Brain pericyte (primary cell): ENCODE data around the gene MEOX2.

Experiments used
- DNase-seq: peaks from one replicate; pipeline ENCODE4 v3.0.0-alpha.2; 2012; ENCODE audit warnings: low read depth, low spot score

MEOX2 gene

DNA sequence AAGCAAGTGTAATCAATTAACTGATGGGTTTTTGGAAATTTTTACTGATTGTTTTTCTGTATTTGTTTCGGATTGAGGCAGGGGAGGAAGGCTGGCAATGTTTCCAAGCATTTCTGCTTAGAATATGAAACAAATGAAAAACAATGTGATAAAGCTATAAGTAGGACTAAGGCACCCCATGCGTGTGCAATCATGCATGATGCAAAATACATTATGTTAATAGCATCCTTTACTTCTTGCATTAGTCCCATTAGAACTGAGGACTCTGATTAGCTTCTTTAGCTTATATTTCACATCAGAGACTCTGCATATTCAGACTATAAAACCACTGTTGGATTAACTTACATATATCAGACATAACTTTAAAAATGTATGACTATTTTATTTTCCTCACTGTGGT lies 76.0 kb downstream of the MEOX2 start:
- no peak for DNase-seq

DNA sequence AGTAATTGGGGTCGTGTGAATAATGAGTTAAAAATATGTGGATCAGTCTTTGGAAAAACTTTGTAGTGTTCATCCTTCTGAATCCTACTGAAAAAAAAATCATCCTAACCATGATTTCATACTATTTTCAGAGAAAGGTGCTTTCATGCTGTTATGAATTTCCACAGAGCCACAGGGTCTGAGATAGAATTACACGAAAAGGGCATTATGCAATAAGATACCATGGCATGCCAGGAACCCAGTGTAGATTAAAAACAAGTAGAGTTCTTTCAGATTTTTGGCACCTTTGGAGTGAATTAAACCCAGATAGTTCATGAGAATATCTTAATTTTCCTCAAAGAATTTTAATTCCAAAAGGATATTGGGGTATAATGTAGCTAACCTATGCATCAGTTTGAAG lies 77.2 kb downstream of the MEOX2 start:
- no peak for DNase-seq

- no peak for DNase-seq
Observed at GRCh38 chr7:15607529-15608210, 78.8 kb downstream of the MEOX2 start.

- no peak for DNase-seq
Observed at GRCh38 chr7:15606561-15606960, 79.9 kb downstream of the MEOX2 start.

- no peak for DNase-seq
Observed at GRCh38 chr7:15604166-15604565, 82.3 kb downstream of the MEOX2 start.

DNA sequence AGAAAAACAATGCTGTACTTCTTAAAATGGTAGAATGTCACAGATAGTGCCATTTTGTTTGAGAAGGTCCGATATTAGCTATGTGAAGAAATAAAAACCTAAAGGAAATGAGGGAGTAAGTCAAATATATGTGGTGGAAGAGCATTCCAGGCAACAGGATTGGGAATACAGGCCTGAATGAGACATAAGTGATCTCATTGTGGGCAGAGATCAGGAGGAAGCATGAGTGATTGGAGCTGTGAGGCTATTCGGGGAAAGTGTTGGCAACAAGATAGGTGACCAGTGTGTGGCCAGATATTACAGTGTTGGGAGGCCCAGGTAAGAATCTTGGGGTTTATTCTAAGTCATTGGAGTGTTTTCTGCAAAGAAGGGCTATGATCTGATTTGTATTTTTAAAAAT lies 83.4 kb downstream of the MEOX2 start:
- DNase-seq = no peak

DNA sequence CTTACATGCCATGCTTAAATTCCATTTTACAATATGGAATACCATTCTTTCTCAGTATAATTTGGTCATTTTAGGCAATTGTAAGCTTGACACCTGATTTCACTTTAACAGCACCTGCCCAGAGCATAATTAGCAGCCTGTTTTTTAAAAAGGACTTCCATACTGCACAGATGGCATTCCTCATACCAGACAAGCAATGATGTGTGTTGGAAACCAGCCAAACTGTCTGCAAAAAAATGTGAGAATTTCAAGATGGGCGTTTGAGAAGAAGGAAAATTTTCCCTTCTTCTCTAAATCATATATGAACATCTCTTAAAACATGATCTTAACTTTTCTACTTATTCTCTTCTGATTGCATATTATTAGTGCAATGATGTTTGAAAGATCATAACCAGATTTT lies 84.2 kb downstream of the MEOX2 start:
- DNase-seq = no peak

GRCh38 chr7:15601175-15601574 lies 85.3 kb downstream of the MEOX2 start:
- DNase-seq = no peak

GRCh38 chr7:15600298-15600697 lies 86.2 kb downstream of the MEOX2 start:
- DNase-seq = no peak

- no peak for DNase-seq
Observed at GRCh38 chr7:15594461-15594860, 92.0 kb downstream of the MEOX2 start.

GRCh38 chr7:15593382-15593781 lies 93.1 kb downstream of the MEOX2 start:
- no peak for DNase-seq

GRCh38 chr7:15586266-15586665 lies 100.2 kb downstream of the MEOX2 start:
- DNase-seq = no peak

DNA sequence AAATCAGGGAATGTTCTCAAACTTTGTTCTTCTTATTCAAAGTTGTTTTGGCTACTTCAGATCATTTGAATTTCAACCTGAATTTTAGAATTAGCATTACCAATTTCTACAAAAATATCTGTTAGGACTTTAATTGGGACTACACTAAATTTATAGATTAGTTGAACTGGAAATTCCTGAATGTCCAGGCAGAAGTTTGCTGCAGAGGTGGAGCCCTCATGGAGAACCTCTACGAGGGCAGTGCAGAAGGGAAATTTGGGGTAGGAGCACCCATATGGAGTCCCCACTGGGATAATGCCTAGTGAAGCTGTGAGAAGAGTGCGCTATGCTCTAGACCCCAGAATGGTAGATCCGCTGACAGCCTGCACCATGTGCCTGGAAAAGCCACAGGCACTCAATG lies 101.9 kb downstream of the MEOX2 start:
- DNase-seq = no peak

- DNase-seq = no peak
Observed at GRCh38 chr7:15582773-15583172, 103.7 kb downstream of the MEOX2 start.

- DNase-seq = no peak
Observed at GRCh38 chr7:15581352-15581951, 105.0 kb downstream of the MEOX2 start.

GRCh38 chr7:15580604-15581351 lies 105.7 kb downstream of the MEOX2 start:
- DNase-seq = no peak

DNA sequence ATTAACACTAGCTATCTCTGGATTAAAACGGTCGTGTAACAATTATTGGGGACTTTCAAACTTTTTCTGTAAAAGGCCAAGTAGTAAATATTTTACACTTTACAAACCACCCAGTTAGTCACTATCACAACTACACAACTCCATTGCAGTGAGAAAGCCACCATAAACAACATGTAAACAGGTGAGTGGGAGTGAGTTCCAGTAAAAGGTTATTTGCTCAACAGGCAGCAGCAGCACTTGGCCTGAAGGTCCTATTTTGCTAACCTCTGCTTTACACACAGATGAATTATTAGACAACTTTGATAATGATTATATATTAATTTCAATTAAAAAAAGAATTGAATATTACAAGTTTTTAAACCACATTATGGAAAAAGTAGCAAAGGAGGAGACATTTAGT lies 108.9 kb downstream of the MEOX2 start:
- DNase-seq = no peak

GRCh38 chr7:15571301-15571878 lies 115.1 kb downstream of the MEOX2 start:
- DNase-seq = peak; percentile 70

DNA sequence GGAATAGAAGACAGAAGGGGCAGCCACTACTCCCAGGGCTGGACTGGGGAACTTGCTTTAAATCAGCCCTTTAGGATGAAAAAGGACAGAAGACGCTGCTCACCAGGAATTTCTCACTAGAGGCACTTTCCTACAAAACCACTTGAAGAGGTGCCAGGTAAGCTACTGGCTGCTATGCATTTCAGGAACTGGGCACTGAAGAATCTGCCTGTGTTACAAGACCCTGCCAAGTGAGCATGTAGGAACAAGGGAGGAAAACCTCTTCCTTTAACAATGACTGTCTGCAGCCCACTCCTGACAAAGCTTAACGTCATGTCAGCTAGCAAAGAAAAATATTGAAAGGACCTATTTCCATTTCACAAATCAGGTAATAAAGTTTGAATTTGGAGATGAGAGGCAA lies 118.8 kb downstream of the MEOX2 start:
- no peak for DNase-seq

GRCh38 chr7:15567036-15567435 lies 119.4 kb downstream of the MEOX2 start:
- DNase-seq = no peak

DNA sequence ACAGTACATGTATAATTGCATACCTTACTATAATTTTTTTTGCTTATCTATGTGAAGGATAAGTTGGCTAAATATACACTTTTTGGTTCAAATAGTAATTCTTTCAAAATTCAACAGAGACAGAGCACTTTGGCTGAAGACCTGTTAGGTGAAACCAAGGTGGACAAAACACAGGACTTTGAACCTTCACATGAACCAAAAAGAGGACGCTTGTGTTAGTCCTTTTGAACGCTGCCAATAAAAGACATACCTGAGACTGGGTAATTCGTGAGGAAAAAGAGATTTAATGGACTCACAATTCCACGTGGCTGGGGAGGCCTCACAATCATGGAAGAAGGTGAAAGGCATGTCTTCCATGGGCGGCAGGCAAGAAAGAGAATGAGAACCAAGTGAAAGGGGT lies 120.0 kb downstream of the MEOX2 start:
- no peak for DNase-seq

DNA sequence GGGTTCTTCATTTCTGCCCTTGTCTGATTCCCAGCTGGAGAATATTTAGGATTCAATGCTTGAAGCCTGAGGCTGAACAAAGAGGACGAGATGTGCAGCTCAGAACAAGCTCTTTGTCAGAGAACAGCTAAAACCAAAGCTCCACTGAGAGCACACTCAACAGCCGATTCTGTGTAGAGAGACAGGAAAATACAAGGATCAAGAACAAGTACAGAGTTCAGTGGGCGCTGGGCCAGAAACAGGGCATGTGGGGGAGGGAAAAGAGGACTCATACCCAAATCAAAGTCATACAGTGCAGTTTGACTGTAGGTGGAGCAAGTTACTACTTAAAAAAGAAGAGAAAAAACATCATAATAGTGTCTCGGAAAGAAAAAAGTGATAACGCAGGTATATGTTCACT lies 124.6 kb downstream of the MEOX2 start, which contains the start of gene AGMO:
Gene AGMO, minus strand, starts transcription at position 181 of the 400 bp plus-strand sequence.
- DNase-seq = peak; percentile 70
